CD4-positive, alpha-beta T cell (primary cell): ENCODE data around the gene UXS1. TPM values are rescaled to one million over a fixed set of nuclear protein-coding genes. Genes with fewer than 3 reads are reported as not detected.
A peak's percentile ranks its signal among the peaks of the same experiment; 100 is the strongest.

Source experiments
- ATAC-seq: fragments of 200-7000 bp; cut with Tn5 transposase; one replicate; pipeline ENCODE4 v1.10.0; 2022; ENCODE audit warnings: mild to moderate bottlenecking; ENCODE audit not compliant: poor library complexity
- CTCF ChIA-PET: fragments of 350-600 bp; sonication (Branson Sonifier 250); formaldehyde crosslinking; loops from one replicate; lab custom pipeline; 2021; ENCODE audit warnings: antibody characterized with exemption, inconsistent platforms; lab: Charles Lee
- POLR2A ChIA-PET: fragments of 350-600 bp; sonication (Branson Sonifier 250); formaldehyde crosslinking; loops from one replicate; lab custom pipeline; 2021; ENCODE audit warnings: antibody characterized with exemption, inconsistent platforms; lab: Charles Lee
- DNase-seq, 14 experiments: peaks; one replicate each; pipeline ENCODE4 v3.0.0-alpha.2; 2013 to 2020; ENCODE audit warnings: mixed read lengths in 2 of 14
- H3K27ac ChIP-seq, 2 donors: one replicate each; pipeline versions ENCODE4 v1.5.1 to v1.7.0; 2013; ENCODE audit warnings: low read length in 2 of 2, low read depth in 1 of 2, mild to moderate bottlenecking in 1 of 2
- H3K27me3 ChIP-seq, 2 experiments: 1 replicate in 1 of 2; 2 replicates in 1 of 2; pipeline versions ENCODE4 v1.6.1 to v1.7.0; 2013; ENCODE audit warnings: low read length in 2 of 2, control low read depth in 1 of 2, mild to moderate bottlenecking in 1 of 2, moderate library complexity in 1 of 2; ENCODE audit not compliant: insufficient read depth in 2 of 2, control insufficient read depth in 1 of 2
- H3K36me3 ChIP-seq: one replicate; pipeline ENCODE4 v1.6.1; 2013; ENCODE audit warnings: low read length, control low read depth; ENCODE audit not compliant: insufficient read depth
- H3K4me1 ChIP-seq: one replicate; pipeline ENCODE4 v1.6.1; 2013; ENCODE audit warnings: low read length, control low read depth; ENCODE audit not compliant: insufficient read depth
- H3K4me3 ChIP-seq: one replicate; pipeline ENCODE4 v1.5.1; 2013; ENCODE audit warnings: mild to moderate bottlenecking, low read length, moderate library complexity
- H3K9me3 ChIP-seq, 2 experiments: 1 replicate in 1 of 2; 2 replicates in 1 of 2; pipeline versions ENCODE4 v1.6.1 to v1.7.0; 2013; ENCODE audit warnings: low read length in 2 of 2, mild to moderate bottlenecking in 2 of 2, control low read depth in 1 of 2, moderate library complexity in 1 of 2; ENCODE audit not compliant: control insufficient read depth in 1 of 2, insufficient read depth in 1 of 2
- H3K27ac Mint-ChIP-seq: one replicate; pipeline ENCODE4 v1.8.0; 2020; ENCODE audit warnings: mixed read lengths
- H3K27me3 Mint-ChIP-seq: one replicate; pipeline ENCODE4 v1.8.0; 2021; ENCODE audit warnings: mixed read lengths
- H3K36me3 Mint-ChIP-seq: one replicate; pipeline ENCODE4 v1.8.0; 2021; ENCODE audit warnings: low read depth, mixed read lengths
- H3K4me1 Mint-ChIP-seq: one replicate; pipeline ENCODE4 v1.8.0; 2021; ENCODE audit warnings: low read depth, mixed read lengths
- H3K4me3 Mint-ChIP-seq: one replicate; pipeline ENCODE4 v1.8.0; 2020; ENCODE audit warnings: mild to moderate bottlenecking, mixed read lengths
- H3K9me3 Mint-ChIP-seq: one replicate; pipeline ENCODE4 v1.8.0; 2020; ENCODE audit warnings: mixed read lengths
- intact Hi-C, 2 experiments: fragments of 100-400 bp; cut with DNase I in 1 of 2; cut with micrococcal nuclease in 1 of 2; formaldehyde crosslinking; loops; one replicate each; pipeline versions ENCODE4 v1.15.1 to v1.9.0; 2023 to 2025; cut with DNase I, micrococcal nuclease
- total RNA-seq, 174 experiments: library from RNA in 2 of 174; stranded (reverse) in 2 of 174; gene quantifications; one replicate each; pipeline ENCODE4 v1.2.3 and lab custom pipeline; 2021 to 2026
- TF ChIP-seq, protein P1 (sequence below): fragments of 200-600 bp; IDR thresholded peaks from one replicate; pipeline ENCODE4 v1.8.0; 2022; ENCODE audit warnings: antibody characterized with exemption, mild to moderate bottlenecking

Gene UXS1
- total RNA-seq, 2 experiments from 2014 or later: 59.3 to 67.1 TPM

DNA sequence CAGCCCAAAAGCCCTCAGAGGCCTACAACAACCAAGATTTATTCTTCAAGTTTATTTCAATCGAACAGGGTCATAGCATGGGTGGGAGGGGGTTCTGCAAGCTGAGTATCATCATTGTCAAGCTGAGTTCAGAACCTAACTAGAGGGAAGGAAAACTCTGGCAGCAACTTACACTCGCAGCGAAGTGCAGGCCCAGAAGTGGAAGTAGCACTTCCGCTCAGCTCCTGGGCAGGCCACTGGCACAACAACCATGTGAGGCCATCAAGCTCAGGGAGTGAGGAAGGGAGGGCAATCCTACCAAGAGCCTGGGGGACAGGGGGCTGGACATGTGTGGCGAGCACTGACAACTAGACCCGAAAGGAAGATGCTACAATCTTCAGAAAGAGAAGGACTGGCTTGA lies 4.8 kb downstream of the UXS1 start:
- Mint-ChIP-seq H3K9me3 (no peaks in the 10 kb centered on the region), H3K4me3 (peak overlapping the region; percentile 52), H3K4me1 (peaks cover 83% of the 10 kb centered on the region), H3K27ac (peak overlapping the region; percentile 78), H3K36me3 (peaks cover 31% of the 10 kb centered on the region), H3K27me3 (no peaks in the 10 kb centered on the region)
- H3K9me3 ChIP-seq: no peaks in the 10 kb centered on the region
- TF ChIP-seq, protein P1, sequence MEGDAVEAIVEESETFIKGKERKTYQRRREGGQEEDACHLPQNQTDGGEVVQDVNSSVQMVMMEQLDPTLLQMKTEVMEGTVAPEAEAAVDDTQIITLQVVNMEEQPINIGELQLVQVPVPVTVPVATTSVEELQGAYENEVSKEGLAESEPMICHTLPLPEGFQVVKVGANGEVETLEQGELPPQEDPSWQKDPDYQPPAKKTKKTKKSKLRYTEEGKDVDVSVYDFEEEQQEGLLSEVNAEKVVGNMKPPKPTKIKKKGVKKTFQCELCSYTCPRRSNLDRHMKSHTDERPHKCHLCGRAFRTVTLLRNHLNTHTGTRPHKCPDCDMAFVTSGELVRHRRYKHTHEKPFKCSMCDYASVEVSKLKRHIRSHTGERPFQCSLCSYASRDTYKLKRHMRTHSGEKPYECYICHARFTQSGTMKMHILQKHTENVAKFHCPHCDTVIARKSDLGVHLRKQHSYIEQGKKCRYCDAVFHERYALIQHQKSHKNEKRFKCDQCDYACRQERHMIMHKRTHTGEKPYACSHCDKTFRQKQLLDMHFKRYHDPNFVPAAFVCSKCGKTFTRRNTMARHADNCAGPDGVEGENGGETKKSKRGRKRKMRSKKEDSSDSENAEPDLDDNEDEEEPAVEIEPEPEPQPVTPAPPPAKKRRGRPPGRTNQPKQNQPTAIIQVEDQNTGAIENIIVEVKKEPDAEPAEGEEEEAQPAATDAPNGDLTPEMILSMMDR: no peak
- no peak overlapping the region for H3K4me3 ChIP-seq
- CTCF ChIA-PET: no interaction called here
- intact Hi-C loops: no loop called here
- no peaks in the 10 kb centered on the region for H3K27me3 ChIP-seq
- H3K27ac ChIP-seq: no peak overlapping the region
- ATAC-seq: no peak
- POLR2A ChIA-PET: interaction anchor here (3.6 kb wide), 1 partner anchor 29 kb away, joined by 14 read pairs; no protein-coding TSS in a partner anchor
- H3K4me1 ChIP-seq: peaks cover 57% of the 10 kb centered on the region
- H3K36me3 ChIP-seq: no peaks in the 10 kb centered on the region
- peak in 2 of 14 experiments; percentile 19 to 20 for DNase-seq

DNA sequence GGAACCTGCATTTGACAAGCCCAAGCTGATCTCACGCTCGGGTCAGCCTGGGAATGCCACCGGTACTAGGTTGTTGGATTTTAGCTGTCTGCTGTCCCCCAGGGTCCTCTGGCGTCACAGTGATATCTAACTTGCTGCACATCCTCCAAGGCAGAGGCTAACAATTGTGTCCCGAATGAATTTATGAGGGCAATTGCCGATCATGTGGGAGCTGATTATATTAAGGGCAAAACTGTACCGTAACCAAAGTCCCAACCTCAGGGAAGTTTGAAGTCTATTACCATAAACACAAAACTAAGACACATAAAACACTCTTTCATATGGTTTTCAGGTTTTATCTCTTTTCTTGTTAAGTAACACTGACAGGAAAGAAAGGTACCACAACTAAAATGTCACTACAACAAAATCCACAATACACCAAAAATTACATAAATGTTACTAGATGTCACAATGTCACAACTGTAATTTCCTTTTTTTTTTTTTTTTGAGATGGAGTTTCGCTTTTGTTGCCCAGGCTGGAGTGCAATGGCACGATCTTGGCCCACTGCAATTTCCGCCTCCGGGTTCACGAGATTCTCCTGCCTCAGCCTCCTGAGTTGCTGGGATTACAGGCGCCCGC lies 6.7 kb downstream of the UXS1 start:
- Mint-ChIP-seq H3K9me3 (no peaks in the 10 kb centered on the region), H3K4me3 (no peak overlapping the region)
- CTCF ChIA-PET: no interaction called here

DNA sequence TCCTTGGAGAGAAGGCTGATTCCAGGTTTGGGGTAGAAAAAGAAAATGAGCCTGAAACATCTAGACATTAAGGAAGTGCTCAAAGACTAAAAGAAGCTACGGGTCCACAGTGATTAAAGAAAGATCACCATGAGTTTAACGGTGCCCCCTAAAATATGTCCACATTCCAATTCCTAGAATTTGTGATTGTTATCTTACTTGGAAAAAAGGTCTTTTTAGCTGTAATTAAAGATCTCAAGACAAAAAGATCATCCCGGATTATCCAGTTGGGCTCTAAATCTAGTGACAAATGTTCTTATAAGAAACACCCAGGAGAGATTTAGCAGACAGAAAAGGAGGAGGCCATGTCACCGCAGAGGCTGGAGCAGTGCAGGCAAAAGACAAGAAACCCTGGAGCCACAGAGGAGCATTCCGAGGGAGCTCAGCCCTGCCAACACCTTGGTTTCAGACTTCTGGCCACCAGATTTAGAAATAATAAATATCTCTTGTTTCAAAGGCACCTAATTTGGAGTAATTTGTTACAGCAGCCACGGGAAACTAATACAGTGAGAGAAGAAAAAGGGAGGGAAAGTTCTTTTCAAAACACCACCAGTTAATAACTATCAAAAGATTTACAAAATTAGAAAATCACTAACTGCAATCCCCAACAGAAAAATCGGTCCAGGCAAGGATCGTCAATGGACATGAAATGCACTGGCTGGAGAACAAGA lies 8.5 kb downstream of the UXS1 start:
- no peaks in the 10 kb centered on the region for H3K27me3 ChIP-seq
- Mint-ChIP-seq H3K27ac (no peak overlapping the region), H3K36me3 (peaks cover 16% of the 10 kb centered on the region), H3K4me3 (no peak overlapping the region), H3K9me3 (no peaks in the 10 kb centered on the region), H3K4me1 (peaks cover 84% of the 10 kb centered on the region), H3K27me3 (no peaks in the 10 kb centered on the region)
- H3K36me3 ChIP-seq: no peaks in the 10 kb centered on the region
- TF ChIP-seq, protein P1: no peak
- peaks cover 41% of the 10 kb centered on the region for H3K4me1 ChIP-seq
- ChIA-PET CTCF (no interaction called here), POLR2A (interaction anchor here (5.2 kb wide), 1 partner anchor 25 kb away, joined by 31 read pairs; no protein-coding TSS in a partner anchor)
- no peak overlapping the region for H3K4me3 ChIP-seq
- ATAC-seq (no peak), DNase-seq (no peak)
- intact Hi-C loops: no loop called here
- no peaks in the 10 kb centered on the region for H3K9me3 ChIP-seq
- H3K27ac ChIP-seq: no peak overlapping the region

More for the DNA sequence above, 6.7 kb downstream of the UXS1 start:
- peaks cover 22% of the 10 kb centered on the region for H3K36me3 Mint-ChIP-seq
- H3K27ac Mint-ChIP-seq: peak overlapping the region; percentile 78
- intact Hi-C loops: no loop called here
- no peak overlapping the region for H3K27ac ChIP-seq
- no peaks in the 10 kb centered on the region for H3K36me3 ChIP-seq
- peaks cover 90% of the 10 kb centered on the region for H3K4me1 Mint-ChIP-seq
- POLR2A ChIA-PET: no interaction called here
- H3K27me3 ChIP-seq: no peaks in the 10 kb centered on the region
- DNase-seq (peak in 2 of 14 experiments; percentile 16 to 19), ATAC-seq (no peak)
- H3K9me3 ChIP-seq: no peaks in the 10 kb centered on the region
- H3K4me1 ChIP-seq: peaks cover 53% of the 10 kb centered on the region
- no peak overlapping the region for H3K4me3 ChIP-seq
- TF ChIP-seq, protein P1: no peak
- H3K27me3 Mint-ChIP-seq: no peaks in the 10 kb centered on the region
